GM19193 (cell line): Measurements from ENCODE around the gene FBXL19.

Experiments used
- POLR2A ChIP-seq: IDR thresholded peaks from 4 replicates; pipeline ENCODE4 v1.6.1; 2011; ENCODE audit not compliant: insufficient read depth, insufficient read length; ENCODE audit errors: extremely low read depth

FBXL19 gene

GRCh38 chr16:30996324-30996984 is 73.1 kb downstream of the FBXL19 start:
- no peak for TF ChIP-seq POLR2A

DNA sequence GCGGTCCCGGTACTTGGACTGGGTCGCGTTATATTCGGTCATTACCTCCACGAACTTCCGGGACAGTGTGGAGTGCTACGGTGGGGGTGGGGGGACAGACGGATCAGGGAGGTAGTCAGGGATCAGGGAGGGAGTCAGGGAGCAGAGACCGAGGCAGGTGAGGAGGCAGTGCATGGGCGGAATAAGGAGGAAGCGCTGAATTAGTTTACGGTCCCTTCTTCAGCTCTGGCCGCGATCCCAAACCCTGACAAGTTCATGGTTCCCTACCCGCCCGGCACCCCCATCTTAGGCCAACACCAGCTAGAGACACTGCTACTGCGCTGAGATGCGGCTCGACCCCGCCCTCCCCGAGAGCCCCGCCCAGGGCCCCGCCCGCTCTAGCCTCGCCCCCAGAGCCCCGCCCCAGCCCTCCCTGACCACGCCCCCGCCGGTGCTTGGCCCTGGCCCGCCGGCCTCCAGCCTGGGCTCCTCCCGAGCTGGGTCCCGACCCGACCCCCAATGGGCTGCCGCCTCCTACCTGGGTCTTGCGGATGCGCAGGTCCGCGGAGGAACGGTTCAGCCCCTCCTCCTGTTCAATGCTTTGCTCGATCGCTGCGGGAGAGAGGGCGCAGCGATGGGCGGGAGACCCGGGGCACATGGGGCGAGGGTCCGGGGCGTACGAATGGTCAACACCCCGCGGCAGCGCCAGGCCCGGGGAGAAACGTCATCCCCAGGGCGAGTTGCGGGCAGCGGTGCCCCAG is 73.8 kb downstream of the FBXL19 start:
- TF ChIP-seq POLR2A = peak; percentile 72

GRCh38 chr16:30997725-30998711 is 74.6 kb downstream of the FBXL19 start:
- TF ChIP-seq POLR2A = no peak
